Gastrocnemius medialis (tissue), 4 donors: ENCODE data around the gene ARFGAP1.

Source experiments
- POLR2A ChIP-seq, 2 donors: fragments of 450-650 bp; IDR thresholded peaks; one replicate each; pipeline ENCODE4 v1.6.1; 2017; ENCODE audit warnings: antibody characterized with exemption in 2 of 2, mild to moderate bottlenecking in 2 of 2, moderate library complexity in 2 of 2
- TF ChIP-seq, protein P1 (sequence below), 5 experiments: fragments of 450-650 bp in 3 of 5; fragments of 200-600 bp in 2 of 5; sonication (generic) in 2 of 5; IDR thresholded peaks in 4 of 5; conservative IDR thresholded peaks in 1 of 5; 1 replicate in 4 of 5; 2 replicates in 1 of 5; pipeline ENCODE4 v1.5.1; 2016 to 2019; ENCODE audit warnings: antibody characterized with exemption in 5 of 5, mild to moderate bottlenecking in 3 of 5, moderate library complexity in 3 of 5

DNA sequence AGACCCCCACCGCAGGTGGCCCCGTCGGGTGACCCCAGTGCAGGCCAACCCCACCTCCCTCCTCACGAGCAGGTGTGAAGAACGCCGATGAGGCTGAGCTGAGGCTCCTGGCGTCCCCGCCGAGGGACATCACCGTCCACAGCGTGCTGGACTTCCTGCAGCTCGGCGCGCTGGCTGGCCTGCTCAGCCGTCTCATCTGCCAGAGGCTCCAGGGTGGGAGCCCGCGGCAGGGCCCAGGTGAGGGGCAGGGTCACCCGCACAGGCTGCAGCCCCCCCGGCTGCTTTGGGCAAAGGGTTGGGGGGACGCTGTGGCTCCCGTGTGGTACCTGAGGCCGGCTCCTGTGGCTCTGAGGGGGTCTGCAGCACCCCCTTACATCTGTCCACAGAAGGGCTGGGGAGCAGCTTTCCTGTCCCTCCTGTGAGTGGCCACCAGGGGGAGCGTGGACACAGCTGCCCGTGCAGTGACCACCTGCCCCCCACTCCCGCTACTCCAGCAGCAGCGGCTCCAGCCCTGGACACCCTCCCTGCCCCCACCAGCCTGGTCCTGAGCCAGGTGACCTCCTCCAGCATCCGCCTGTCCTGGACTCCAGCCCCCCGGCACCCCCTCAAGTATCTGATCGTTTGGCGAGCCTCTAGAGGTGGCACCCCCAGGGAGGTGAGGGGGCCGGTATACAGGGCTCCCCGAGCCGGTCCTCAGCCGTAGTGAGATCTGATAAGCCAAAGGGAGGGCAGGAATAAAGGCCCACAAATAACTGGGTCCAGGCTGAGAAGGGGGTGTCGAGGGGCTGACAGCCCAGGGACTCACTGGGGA, 36.9 kb downstream of the ARFGAP1 start:
- TF ChIP-seq, protein P1, sequence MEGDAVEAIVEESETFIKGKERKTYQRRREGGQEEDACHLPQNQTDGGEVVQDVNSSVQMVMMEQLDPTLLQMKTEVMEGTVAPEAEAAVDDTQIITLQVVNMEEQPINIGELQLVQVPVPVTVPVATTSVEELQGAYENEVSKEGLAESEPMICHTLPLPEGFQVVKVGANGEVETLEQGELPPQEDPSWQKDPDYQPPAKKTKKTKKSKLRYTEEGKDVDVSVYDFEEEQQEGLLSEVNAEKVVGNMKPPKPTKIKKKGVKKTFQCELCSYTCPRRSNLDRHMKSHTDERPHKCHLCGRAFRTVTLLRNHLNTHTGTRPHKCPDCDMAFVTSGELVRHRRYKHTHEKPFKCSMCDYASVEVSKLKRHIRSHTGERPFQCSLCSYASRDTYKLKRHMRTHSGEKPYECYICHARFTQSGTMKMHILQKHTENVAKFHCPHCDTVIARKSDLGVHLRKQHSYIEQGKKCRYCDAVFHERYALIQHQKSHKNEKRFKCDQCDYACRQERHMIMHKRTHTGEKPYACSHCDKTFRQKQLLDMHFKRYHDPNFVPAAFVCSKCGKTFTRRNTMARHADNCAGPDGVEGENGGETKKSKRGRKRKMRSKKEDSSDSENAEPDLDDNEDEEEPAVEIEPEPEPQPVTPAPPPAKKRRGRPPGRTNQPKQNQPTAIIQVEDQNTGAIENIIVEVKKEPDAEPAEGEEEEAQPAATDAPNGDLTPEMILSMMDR (IDR thresholded peaks at IDR 0.05 in 4 of 5, conservative IDR thresholded peaks at IDR 0.05 in 1 of 5): peak; percentile 31 to 86 (median 76)
- TF ChIP-seq POLR2A (IDR thresholded peaks at IDR 0.05): no peak
